Keratinocyte (primary cell): ENCODE data around the gene RAB8A. TPM values are rescaled to one million over a fixed set of nuclear protein-coding genes. Genes with fewer than 3 reads are reported as not detected.
A peak's percentile ranks its signal among the peaks of the same experiment; 100 is the strongest.

Experiments used
- DNase-seq: peaks from one replicate; pipeline ENCODE4 v3.0.0-alpha.2; 2011; ENCODE audit warnings: low read depth, missing footprints, low spot score
- FAIRE-seq: peaks from 2 replicates; lab custom pipeline; 2011; peaks lifted over from hg19 to GRCh38; lab: Jason Lieb, UNC
- H2AFZ ChIP-seq: 2 replicates; pipeline ENCODE4 v1.6.0; 2012; ENCODE audit warnings: low read length, control low read depth, inconsistent platforms; ENCODE audit not compliant: control insufficient read depth
- H3K27ac ChIP-seq: 2 replicates; pipeline ENCODE4 v1.5.1; 2011; ENCODE audit warnings: low read length; ENCODE audit not compliant: control insufficient read depth, insufficient read depth
- H3K27me3 ChIP-seq: 3 replicates; pipeline ENCODE4 v1.6.0; 2011; ENCODE audit warnings: low read length; ENCODE audit not compliant: control insufficient read depth, insufficient read depth; ENCODE audit errors: extremely low read depth
- H3K36me3 ChIP-seq, 2 experiments: 2 replicates in 1 of 2; 3 replicates in 1 of 2; pipeline ENCODE4 v1.5.1; 2011; ENCODE audit warnings: low read length in 2 of 2, mild to moderate bottlenecking in 1 of 2; ENCODE audit not compliant: control insufficient read depth in 2 of 2, insufficient read depth in 2 of 2; ENCODE audit errors: extremely low read depth in 1 of 2
- H3K4me1 ChIP-seq: 3 replicates; pipeline ENCODE4 v1.5.1; 2011; ENCODE audit warnings: low read length; ENCODE audit not compliant: control insufficient read depth, insufficient read depth; ENCODE audit errors: extremely low read depth
- H3K4me2 ChIP-seq: 3 replicates; pipeline ENCODE4 v1.6.0; 2011; ENCODE audit warnings: low read depth, low read length; ENCODE audit not compliant: control insufficient read depth, insufficient read depth; ENCODE audit errors: extremely low read depth
- H3K4me3 ChIP-seq, 3 experiments: fragments of 200-600 bp in 1 of 3; sonication (generic) in 1 of 3; 2 replicates in 2 of 3; 3 replicates in 1 of 3; pipeline ENCODE4 v1.5.1; 2011 to 2016; ENCODE audit warnings: low read length in 3 of 3, mild to moderate bottlenecking in 3 of 3, control low read depth in 2 of 3, inconsistent platforms in 1 of 3, low read depth in 1 of 3, mixed read lengths in 1 of 3, mixed run types in 1 of 3, moderate library complexity in 1 of 3; ENCODE audit not compliant: control insufficient read depth in 2 of 3, insufficient read depth in 2 of 3; ENCODE audit errors: extremely low read depth in 1 of 3
- H3K79me2 ChIP-seq: 2 replicates; pipeline ENCODE4 v1.6.0; 2012; ENCODE audit warnings: low read length; ENCODE audit not compliant: control insufficient read depth, insufficient read depth
- H3K9ac ChIP-seq: 3 replicates; pipeline ENCODE4 v1.6.0; 2011; ENCODE audit warnings: low read length; ENCODE audit not compliant: control insufficient read depth, insufficient read depth; ENCODE audit errors: extremely low read depth
- H3K9me1 ChIP-seq: 3 replicates; pipeline ENCODE4 v1.6.0; 2011; ENCODE audit warnings: low read length; ENCODE audit not compliant: control insufficient read depth, insufficient read depth; ENCODE audit errors: extremely low read depth
- H3K9me3 ChIP-seq: 2 replicates; pipeline ENCODE4 v1.5.1; 2012; ENCODE audit warnings: low read depth, low read length; ENCODE audit not compliant: control insufficient read depth
- H4K20me1 ChIP-seq: 3 replicates; pipeline ENCODE4 v1.6.0; 2011; ENCODE audit warnings: low read length; ENCODE audit not compliant: control insufficient read depth, insufficient read depth; ENCODE audit errors: extremely low read depth
- CTCF ChIP-seq, 3 experiments: IDR thresholded peaks in 1 of 3; conservative IDR thresholded peaks in 1 of 3; optimal IDR thresholded peaks in 1 of 3; 2 replicates in 2 of 3; 3 replicates in 1 of 3; pipeline versions ENCODE3 to v1.5.1; 2011; ENCODE audit warnings: low read length in 3 of 3, mild to moderate bottlenecking in 3 of 3, moderate library complexity in 2 of 3, control low read depth in 1 of 3, inconsistent platforms in 1 of 3; ENCODE audit not compliant: insufficient read depth in 2 of 3; ENCODE audit errors: extremely low read depth in 1 of 3
- EZH2 ChIP-seq: IDR thresholded peaks from one replicate; pipeline ENCODE4 v1.6.1; 2012; ENCODE audit warnings: inconsistent platforms, mild to moderate bottlenecking, low read length, moderate library complexity
- dilution Hi-C: fragments of 300-500 bp; cut with MboI; formaldehyde crosslinking; loops from one replicate; pipeline ENCODE4 v1.7.0; 2020; ENCODE audit warnings: low sequenced_read_pairs; ENCODE audit not compliant: extremely low pct_ligation_motif_present
- polyA plus RNA-seq, 5 experiments: library from polyadenylated mRNA; depleted of rRNA in 3 of 5; stranded (reverse) in 3 of 5; stranded (forward) in 1 of 5; unstranded in 1 of 5; fragments of >200 nt; gene quantifications; 1 replicate in 1 of 5; 2 replicates in 3 of 5; 3 replicates in 1 of 5; pipeline versions ENCODE4 v1.2.1 to v1.2.3, GENCODE V29; 2011 to 2012; ENCODE audit warnings: missing spikeins in 2 of 5, low read depth in 1 of 5, low replicate concordance in 1 of 5

The RAB8A gene
- polyA plus RNA-seq, 1 donor (not counting 4 experiments of a cell fraction or from before 2014, with no cell fraction given): 95.1 TPM

- Histone ChIP-seq H3K27me3 (no peaks in the 10 kb centered on the region), H3K4me3 (peak overlapping the region; percentile 85 to 96 (median 91)), H3K79me2 (peaks cover 32% of the 10 kb centered on the region), H3K36me3 (peaks cover 11 to 13% of the 10 kb centered on the region in 2 experiments), H3K9ac (peak overlapping the region; percentile 81), H3K4me1 (peaks cover 33% of the 10 kb centered on the region), H4K20me1 (peaks cover 2% of the 10 kb centered on the region), H3K9me1 (peaks cover 4% of the 10 kb centered on the region), H3K27ac (peak overlapping the region; percentile 78), H3K9me3 (no peaks in the 10 kb centered on the region), H3K4me2 (peak overlapping the region; percentile 98), H2AFZ (no peak overlapping the region)
- TF ChIP-seq EZH2 (no peak), CTCF (optimal IDR thresholded peaks at IDR 0.05 in 1 of 3, IDR thresholded peaks at IDR 0.05 in 1 of 3, conservative IDR thresholded peaks at IDR 0.05 in 1 of 3; ENCODE audit: extremely low read depth in 1 of 3, insufficient read depth in 2 of 3, low read length in 3 of 3) (no peak)
- FAIRE-seq: no peak
- dilution Hi-C loops: no loop called here
- DNase-seq: no peak
Observed at GRCh38 chr19:16068696-16069259, 42.9 kb upstream of the RAB8A start.

DNA sequence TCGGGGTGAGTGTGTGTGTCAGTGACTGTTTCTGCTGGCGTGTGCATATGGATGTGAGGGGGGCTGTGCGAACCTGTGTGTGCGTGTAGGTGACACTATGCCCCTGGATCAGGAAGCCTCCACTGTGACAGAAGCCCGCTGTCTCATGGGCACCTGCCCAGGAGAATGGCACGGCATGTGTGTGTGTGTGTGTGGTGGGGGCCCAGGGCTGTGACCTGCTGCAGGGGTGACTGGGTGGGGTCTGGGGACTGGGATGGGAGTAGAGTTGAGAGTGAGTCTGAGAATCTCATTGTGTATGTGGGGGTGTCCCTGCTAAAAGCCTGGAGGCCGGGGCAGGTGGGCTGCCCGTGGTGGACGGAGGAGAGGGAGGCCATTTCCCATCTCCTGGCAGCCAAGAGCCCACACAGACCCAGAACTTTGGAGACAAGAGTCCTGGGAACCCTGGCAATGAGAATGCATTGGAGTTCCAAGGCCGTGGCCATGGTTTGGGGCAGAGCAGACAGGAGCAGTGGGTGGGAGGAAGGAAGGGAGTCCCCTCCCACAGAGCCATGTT lies 41.8 kb upstream of the RAB8A start:
- Histone ChIP-seq H4K20me1 (peaks cover 2% of the 10 kb centered on the region), H3K27me3 (no peaks in the 10 kb centered on the region), H3K9ac (peak overlapping the region; percentile 81), H3K9me3 (no peaks in the 10 kb centered on the region), H3K4me3 (peak overlapping the region; percentile 85 to 96 (median 91)), H3K9me1 (peaks cover 4% of the 10 kb centered on the region), H3K4me1 (peaks cover 27% of the 10 kb centered on the region), H3K79me2 (peaks cover 32% of the 10 kb centered on the region), H3K36me3 (peaks cover 13 to 17% of the 10 kb centered on the region in 2 experiments), H2AFZ (peak overlapping the region; percentile 56), H3K4me2 (peak overlapping the region; percentile 98), H3K27ac (peak overlapping the region; percentile 78)
- dilution Hi-C loops: no loop called here
- no peak for FAIRE-seq
- no peak for DNase-seq
- TF ChIP-seq CTCF (optimal IDR thresholded peaks at IDR 0.05 in 1 of 3, IDR thresholded peaks at IDR 0.05 in 1 of 3, conservative IDR thresholded peaks at IDR 0.05 in 1 of 3; ENCODE audit: extremely low read depth in 1 of 3, insufficient read depth in 2 of 3, low read length in 3 of 3): no peak
- no peak for TF ChIP-seq EZH2
